ENCODE measurements around the gene GTF3C5. TPM values are rescaled to one million over a fixed set of nuclear protein-coding genes. Genes with fewer than 3 reads are reported as not detected.

GTF3C5 gene
- total and polyA plus RNA-seq, 2 of the 4 experiments (the other 2 are of a cell fraction): 49.1 to 52.3 TPM

- Histone ChIP-seq H3K23ac (ENCODE audit: low read depth, low read length) (no peak overlapping the region), H3K27ac (ENCODE audit: insufficient read depth, low read length) (no peak overlapping the region), H3K79me1 (ENCODE audit: low read depth in 1 of 2, low read length in 2 of 2) (no peaks in the 10 kb centered on the region), H3K9me3 (ENCODE audit: control insufficient read depth, insufficient read depth, low read length) (peaks cover 5% of the 10 kb centered on the region; the same call in 1 of the 2 replicates), H3K4me1 (ENCODE audit: control insufficient read depth, insufficient read depth, low read length) (no peaks in the 10 kb centered on the region), H2AK5ac (ENCODE audit: low read depth, low read length) (no peak overlapping the region), H2BK120ac (ENCODE audit: low read depth, low read length) (no peak overlapping the region), H3K14ac (replicated peaks; ENCODE audit: low read depth, low read length) (no peak overlapping the region), H3K9ac (ENCODE audit: low read depth, low read length) (no peak overlapping the region), H4K20me1 (ENCODE audit: insufficient read depth, low read length) (no peaks in the 10 kb centered on the region), H4K91ac (ENCODE audit: insufficient read depth, low read depth, low read length) (no peak overlapping the region), H3K4me3 (ENCODE audit: insufficient read depth, low read depth, low read length) (no peak overlapping the region), H3K4ac (ENCODE audit: low read depth, low read length) (no peak overlapping the region), H3K56ac (ENCODE audit: extremely low read depth, insufficient read depth, low read length) (no peak overlapping the region), H2BK5ac (ENCODE audit: low read depth, low read length, poor library complexity, severe bottlenecking) (no peak overlapping the region), H3K4me2 (ENCODE audit: low read depth, low read length) (no peak overlapping the region), H3K18ac (ENCODE audit: low read depth, low read length) (no peak overlapping the region), H4K5ac (ENCODE audit: low read depth, low read length) (no peak overlapping the region), H3K9me1 (ENCODE audit: insufficient read depth, low read length) (no peaks in the 10 kb centered on the region), H2AFZ (replicated peaks; ENCODE audit: low read length, poor library complexity) (no peak overlapping the region), H4K8ac (ENCODE audit: low read depth in 2 of 2, low read length in 2 of 2) (no peak overlapping the region), H2BK20ac (ENCODE audit: low read depth, low read length) (no peak overlapping the region), H3K36me3 (ENCODE audit: control insufficient read depth, insufficient read depth, low read length) (peaks cover 22% of the 10 kb centered on the region), H2AK9ac (replicated peaks; ENCODE audit: low read depth, low read length, poor library complexity) (no peak overlapping the region), H2BK15ac (ENCODE audit: low read depth, low read length) (no peak overlapping the region), H3K27me3 (ENCODE audit: control insufficient read depth, insufficient read depth, low read length) (no peaks in the 10 kb centered on the region)
- ChIA-PET CTCF (interaction anchor here (0.9 to 1.3 kb wide), 2 partner anchors 19 to 49 kb away, joined by 3 read pairs; no protein-coding TSS in a partner anchor), POLR2A (ENCODE audit: unreplicated experiment) (no interaction called here)
- no TSS peak for BruUV-seq (replicated peaks)
- in situ Hi-C loops (cut with MboI; ENCODE audit: low sequenced_read_pairs): no loop called here
- dilution Hi-C loops (cut with HindIII; ENCODE audit: low sequenced_read_pairs, unreplicated experiment): no loop called here
- DNase-seq (no peak), ATAC-seq (ENCODE audit: low read depth) (no peak)
- TF ChIP-seq MAZ (IDR thresholded peaks at IDR 0.05; ENCODE audit: borderline replicate concordance, low read depth, low read length) (no peak), USF2 (IDR thresholded peaks at IDR 0.05; ENCODE audit: low read depth, low read length) (no peak), BHLHE40 (IDR thresholded peaks at IDR 0.05; ENCODE audit: low read depth, low read length) (no peak)
- no CpG with 5 or more reads among the region's 3 CpGs for WGBS, 2 experiments (ENCODE audit: extremely low coverage in 2 of 2, insufficient read length in 1 of 2)
- intact Hi-C loops (cut with micrococcal nuclease): no loop called here
These were observed 64.1 kb downstream of the GTF3C5 start for GRCh38 chr9:133094842-133095393.
